Prostate gland (tissue), 2 donors: ENCODE results near the gene KCNMB4.

Experiments
- CTCF ChIP-seq, 4 experiments: fragments of 200-600 bp in 2 of 4; fragments of 450-650 bp in 2 of 4; sonication (generic) in 2 of 4; IDR thresholded peaks; 1 replicate in 3 of 4; 2 replicates in 1 of 4; pipeline ENCODE4 v1.5.1; 2016 to 2019; ENCODE audit warnings: antibody characterized with exemption in 4 of 4, mild to moderate bottlenecking in 2 of 4, moderate library complexity in 2 of 4
- POLR2AphosphoS5 ChIP-seq: sonication (generic); formaldehyde crosslinking; IDR thresholded peaks from one replicate; pipeline ENCODE4 v1.6.1; 2017; ENCODE audit warnings: antibody characterized with exemption

GRCh38 chr12:70443062-70443673 is 77.1 kb downstream of the KCNMB4 start:
- TF ChIP-seq CTCF (IDR thresholded peaks at IDR 0.05) (no peak), POLR2AphosphoS5 (no peak)
